ENCODE results near the gene APBA2.

- TF ChIP-seq KLF9 (tag by site-specific recombination; IDR thresholded peaks at IDR 0.05; ENCODE audit: low read depth) (no peak), ZNF596 (tag by site-specific recombination; IDR thresholded peaks at IDR 0.05) (no peak), SCRT1 (tag by site-specific recombination; IDR thresholded peaks at IDR 0.05; ENCODE audit: borderline replicate concordance) (no peak)
- TF ChIP-seq, protein P1, sequence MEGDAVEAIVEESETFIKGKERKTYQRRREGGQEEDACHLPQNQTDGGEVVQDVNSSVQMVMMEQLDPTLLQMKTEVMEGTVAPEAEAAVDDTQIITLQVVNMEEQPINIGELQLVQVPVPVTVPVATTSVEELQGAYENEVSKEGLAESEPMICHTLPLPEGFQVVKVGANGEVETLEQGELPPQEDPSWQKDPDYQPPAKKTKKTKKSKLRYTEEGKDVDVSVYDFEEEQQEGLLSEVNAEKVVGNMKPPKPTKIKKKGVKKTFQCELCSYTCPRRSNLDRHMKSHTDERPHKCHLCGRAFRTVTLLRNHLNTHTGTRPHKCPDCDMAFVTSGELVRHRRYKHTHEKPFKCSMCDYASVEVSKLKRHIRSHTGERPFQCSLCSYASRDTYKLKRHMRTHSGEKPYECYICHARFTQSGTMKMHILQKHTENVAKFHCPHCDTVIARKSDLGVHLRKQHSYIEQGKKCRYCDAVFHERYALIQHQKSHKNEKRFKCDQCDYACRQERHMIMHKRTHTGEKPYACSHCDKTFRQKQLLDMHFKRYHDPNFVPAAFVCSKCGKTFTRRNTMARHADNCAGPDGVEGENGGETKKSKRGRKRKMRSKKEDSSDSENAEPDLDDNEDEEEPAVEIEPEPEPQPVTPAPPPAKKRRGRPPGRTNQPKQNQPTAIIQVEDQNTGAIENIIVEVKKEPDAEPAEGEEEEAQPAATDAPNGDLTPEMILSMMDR (tag by site-specific recombination; IDR thresholded peaks at IDR 0.05), result no peak
Observed at GRCh38 chr15:29018995-29019976, 133.5 kb downstream of the APBA2 start.
